Nephron progenitor cell (in vitro differentiated cells): Measurements from ENCODE around the gene ALG9.
A peak's percentile ranks its signal among the peaks of the same experiment; 100 is the strongest.
"Not testable (repeated sequence)": the region's sequence is repeated elsewhere in the genome, so short reads cannot be mapped to it uniquely, and the experiment has no call there.

ENCODE experiments used
- DNase-seq: peaks from one replicate; pipeline ENCODE4 v3.0.0; 2021
- H3K27ac Mint-ChIP-seq: 2 replicates; pipeline ENCODE4 v1.8.0; 2021; ENCODE audit warnings: mild to moderate bottlenecking, moderate library complexity, mixed read lengths
- H3K27me3 Mint-ChIP-seq: 2 replicates; pipeline ENCODE4 v1.8.0; 2021; ENCODE audit warnings: mild to moderate bottlenecking, low read depth, mixed read lengths; ENCODE audit not compliant: poor library complexity
- H3K36me3 Mint-ChIP-seq: 2 replicates; pipeline ENCODE4 v1.8.0; 2021; ENCODE audit warnings: low read depth, mixed read lengths
- H3K4me1 Mint-ChIP-seq: 2 replicates; pipeline ENCODE4 v1.8.0; 2021; ENCODE audit warnings: mixed read lengths
- H3K4me3 Mint-ChIP-seq: 2 replicates; pipeline ENCODE4 v1.8.0; 2021; ENCODE audit warnings: mild to moderate bottlenecking, moderate library complexity, mixed read lengths
- H3K9me3 Mint-ChIP-seq: 2 replicates; pipeline ENCODE4 v1.8.0; 2021; ENCODE audit warnings: mild to moderate bottlenecking, moderate library complexity, mixed read lengths
- CTCF ChIP-seq: fragments of 200-600 bp; sonication (generic); IDR thresholded peaks from 2 replicates; pipeline ENCODE4 v1.5.0; 2021; ENCODE audit warnings: antibody characterized with exemption

ALG9 gene

GRCh38 chr11:111886844-111887243 lies 15.5 kb upstream of the ALG9 start:
- H3K36me3 Mint-ChIP-seq, result no peaks in the 10 kb centered on the region
- no peak overlapping the region for H3K27ac Mint-ChIP-seq
- no peaks in the 10 kb centered on the region for H3K4me1 Mint-ChIP-seq
- H3K4me3 Mint-ChIP-seq, result no peak overlapping the region
- peaks cover 13% of the 10 kb centered on the region for H3K9me3 Mint-ChIP-seq
- no peak for DNase-seq
- TF ChIP-seq CTCF, result no peak
- H3K27me3 Mint-ChIP-seq, result peaks cover 8% of the 10 kb centered on the region

- DNase-seq, result no peak
- peaks cover 7% of the 10 kb centered on the region for H3K9me3 Mint-ChIP-seq
- no peaks in the 10 kb centered on the region for H3K4me1 Mint-ChIP-seq
- H3K27ac Mint-ChIP-seq, result no peak overlapping the region
- no peak for TF ChIP-seq CTCF
- H3K36me3 Mint-ChIP-seq, result no peaks in the 10 kb centered on the region
- H3K4me3 Mint-ChIP-seq, result no peak overlapping the region
- H3K27me3 Mint-ChIP-seq, result peaks cover 5% of the 10 kb centered on the region
Observed at GRCh38 chr11:111886032-111886431, 14.7 kb upstream of the ALG9 start.

- not testable (repeated sequence) for H3K4me3 Mint-ChIP-seq, H3K27ac Mint-ChIP-seq, H3K4me1 Mint-ChIP-seq
Observed at GRCh38 chr11:111885053-111885452, 13.7 kb upstream of the ALG9 start.

GRCh38 chr11:111882202-111882601 lies 10.8 kb upstream of the ALG9 start:
- H3K9me3 Mint-ChIP-seq, result no peaks in the 10 kb centered on the region
- no peak for DNase-seq
- no peak overlapping the region for H3K4me3 Mint-ChIP-seq
- H3K4me1 Mint-ChIP-seq, result peaks cover 17% of the 10 kb centered on the region
- H3K36me3 Mint-ChIP-seq, result no peaks in the 10 kb centered on the region
- peaks cover 3% of the 10 kb centered on the region for H3K27me3 Mint-ChIP-seq
- TF ChIP-seq CTCF, result no peak
- no peak overlapping the region for H3K27ac Mint-ChIP-seq

More at GRCh38 chr11:111885053-111885452, 13.7 kb upstream of the ALG9 start:
- not testable (repeated sequence) for H3K36me3 Mint-ChIP-seq, H3K9me3 Mint-ChIP-seq, H3K27me3 Mint-ChIP-seq, DNase-seq

- H3K27ac Mint-ChIP-seq, result peak overlapping the region; percentile 100
- peak overlapping the region; percentile 95 for H3K4me3 Mint-ChIP-seq
- TF ChIP-seq CTCF, result no peak
- no peak for DNase-seq
- H3K4me1 Mint-ChIP-seq, result peaks cover 17% of the 10 kb centered on the region
- no peaks in the 10 kb centered on the region for H3K36me3 Mint-ChIP-seq
- H3K9me3 Mint-ChIP-seq, result no peaks in the 10 kb centered on the region
- peaks cover 3% of the 10 kb centered on the region for H3K27me3 Mint-ChIP-seq
Observed at GRCh38 chr11:111879637-111879960, 8.2 kb upstream of the ALG9 start.

- Mint-ChIP-seq H3K4me1 (peaks cover 17% of the 10 kb centered on the region), H3K4me3 (peak within 1 kb of the TSS; percentile 95), H3K9me3 (no peaks in the 10 kb centered on the region), H3K27ac (peak within 1 kb of the TSS; percentile 100), H3K27me3 (peaks cover 3% of the 10 kb centered on the region), H3K36me3 (no peaks in the 10 kb centered on the region)
- DNase-seq, result peak; percentile 95
- TF ChIP-seq CTCF, result peak; percentile 94
Observed at GRCh38 chr11:111878849-111879636, 7.7 kb upstream of the ALG9 start, which contains the start of the genes CFAP68 and FDXACB1. Gene CFAP68, plus strand, starts transcription at chr11:111879541. Its CDS starts 20 bp downstream, at chr11:111879561. Gene FDXACB1, minus strand, starts transcription at chr11:111879165. Its CDS starts 33 bp downstream, at chr11:111879132.
